Trophoblast cell (in vitro differentiated cells and primary cell): ENCODE data around the gene KRT14.

ENCODE experiments used
- DNase-seq, 2 donors: peaks; one replicate each; pipeline ENCODE4 v3.0.0-alpha.2; 2016
- H2AFZ ChIP-seq: 2 replicates; pipeline ENCODE4 v1.6.1; 2013; ENCODE audit warnings: low read length, moderate library complexity, mild to moderate bottlenecking; ENCODE audit not compliant: insufficient read depth, poor library complexity
- H2AK5ac ChIP-seq: 2 replicates; pipeline ENCODE4 v1.6.1; 2013; ENCODE audit warnings: mild to moderate bottlenecking, low read length
- H2BK120ac ChIP-seq: 2 replicates; pipeline ENCODE4 v1.6.1; 2013; ENCODE audit warnings: low read length, mild to moderate bottlenecking, moderate library complexity; ENCODE audit not compliant: insufficient read depth, poor library complexity
- H2BK12ac ChIP-seq: 2 replicates; pipeline ENCODE4 v1.6.1; 2013; ENCODE audit warnings: mild to moderate bottlenecking, low read length, moderate library complexity
- H2BK5ac ChIP-seq: 2 replicates; pipeline ENCODE4 v1.6.1; 2013; ENCODE audit warnings: low read length, low read depth, moderate library complexity, mild to moderate bottlenecking; ENCODE audit not compliant: poor library complexity
- H3K14ac ChIP-seq: 2 replicates; pipeline ENCODE4 v1.6.1; 2013; ENCODE audit warnings: mild to moderate bottlenecking, low read length
- H3K18ac ChIP-seq: 2 replicates; pipeline ENCODE4 v1.6.1; 2013; ENCODE audit warnings: mild to moderate bottlenecking, low read length
- H3K23ac ChIP-seq: 2 replicates; pipeline ENCODE4 v1.6.1; 2013; ENCODE audit warnings: low read length
- H3K27ac ChIP-seq: 2 replicates; pipeline ENCODE4 v1.5.1; 2013; ENCODE audit warnings: low read depth, mild to moderate bottlenecking, inconsistent platforms, low read length, moderate library complexity
- H3K27me3 ChIP-seq: 2 replicates; pipeline ENCODE4 v1.6.1; 2013; ENCODE audit warnings: inconsistent platforms, mild to moderate bottlenecking, low read length, moderate library complexity; ENCODE audit not compliant: insufficient read depth
- H3K36me3 ChIP-seq, 2 experiments: 1 replicate in 1 of 2; 2 replicates in 1 of 2; pipeline ENCODE4 v1.6.1; 2013; ENCODE audit warnings: low read length in 2 of 2, mild to moderate bottlenecking in 2 of 2, moderate library complexity in 1 of 2; ENCODE audit not compliant: insufficient read depth in 2 of 2, control insufficient read depth in 1 of 2
- H3K4ac ChIP-seq: 2 replicates; pipeline ENCODE4 v1.6.1; 2013; ENCODE audit warnings: low read depth, mild to moderate bottlenecking, low read length, moderate library complexity
- H3K4me1 ChIP-seq, 2 experiments: 1 replicate in 1 of 2; 2 replicates in 1 of 2; pipeline ENCODE4 v1.6.1; 2013; ENCODE audit warnings: low read length in 2 of 2, mild to moderate bottlenecking in 2 of 2, moderate library complexity in 1 of 2; ENCODE audit not compliant: insufficient read depth in 2 of 2, control insufficient read depth in 1 of 2
- H3K4me2 ChIP-seq: 2 replicates; pipeline ENCODE4 v1.6.1; 2013; ENCODE audit warnings: inconsistent platforms, mild to moderate bottlenecking, low read length, moderate library complexity
- H3K4me3 ChIP-seq: 2 replicates; pipeline ENCODE4 v1.5.1; 2013; ENCODE audit warnings: mild to moderate bottlenecking, low read depth, low read length, inconsistent platforms
- H3K79me1 ChIP-seq: one replicate; pipeline ENCODE4 v1.6.1; 2013; ENCODE audit warnings: low read length
- H3K79me2 ChIP-seq: 2 replicates; pipeline ENCODE4 v1.6.1; 2013; ENCODE audit warnings: low read length, mild to moderate bottlenecking; ENCODE audit not compliant: control insufficient read depth, insufficient read depth, poor library complexity
- H3K9ac ChIP-seq: 2 replicates; pipeline ENCODE4 v1.6.1; 2013; ENCODE audit warnings: mild to moderate bottlenecking, low read length
- H3K9me3 ChIP-seq: 2 replicates; pipeline ENCODE4 v1.6.1; 2013; ENCODE audit warnings: low read depth, mild to moderate bottlenecking, control low read depth, inconsistent platforms, low read length; ENCODE audit not compliant: insufficient read depth
- H4K12ac ChIP-seq: 2 replicates; pipeline ENCODE4 v1.6.1; 2013; ENCODE audit warnings: low read depth, mild to moderate bottlenecking, low read length, moderate library complexity
- H4K8ac ChIP-seq: 2 replicates; pipeline ENCODE4 v1.6.1; 2013; ENCODE audit warnings: low read depth, mild to moderate bottlenecking, low read length, moderate library complexity
- H4K91ac ChIP-seq: one replicate; pipeline ENCODE4 v1.6.1; 2013; ENCODE audit warnings: low read depth, mild to moderate bottlenecking, low read length, moderate library complexity
- WGBS: extraction: QIAGEN DNeasy Blood & Tissue Kit; methylation state at CpG from one replicate; pipeline ENCODE4 v1.1.7; 2013; ENCODE audit warnings: missing lambda C conversion rate; ENCODE audit not compliant: insufficient read length, insufficient coverage; ENCODE audit errors: extremely low coverage; 5-methylcytosine and 5-hydroxymethylcytosine counted together

The KRT14 gene

GRCh38 chr17:41537614-41537954 lies 49.1 kb downstream of the KRT14 start:
- no peak overlapping the region for H3K4ac ChIP-seq
- H2AK5ac ChIP-seq = peak overlapping the region; percentile 28
- no peak overlapping the region for H3K9ac ChIP-seq
- H3K18ac ChIP-seq = peak overlapping the region; percentile 77
- peak overlapping the region; percentile 77 for H2BK5ac ChIP-seq
- no peak overlapping the region for H3K4me3 ChIP-seq
- H2AFZ ChIP-seq = no peak overlapping the region
- no peak overlapping the region for H3K4me2 ChIP-seq
- H3K27me3 ChIP-seq = no peaks in the 10 kb centered on the region
- H3K36me3 ChIP-seq = no peaks in the 10 kb centered on the region
- DNase-seq = no peak
- H4K8ac ChIP-seq = peak overlapping the region; percentile 49
- no peaks in the 10 kb centered on the region for H3K9me3 ChIP-seq
- H2BK120ac ChIP-seq = peak overlapping the region; percentile 94
- H3K14ac ChIP-seq = peak overlapping the region; percentile 84
- whole genome bisulfite sequencing = no CpG with 5 or more reads among the region's 7 CpGs
- peak overlapping the region; percentile 84 for H3K27ac ChIP-seq
- H4K12ac ChIP-seq = no peak overlapping the region
- peaks cover 5% of the 10 kb centered on the region for H3K79me2 ChIP-seq
- H3K4me1 ChIP-seq = peaks cover 45 to 56% of the 10 kb centered on the region in 2 experiments
- no peak overlapping the region for H3K23ac ChIP-seq
- peak overlapping the region; percentile 96 for H4K91ac ChIP-seq
- H3K79me1 ChIP-seq = peaks cover 27% of the 10 kb centered on the region
- peak overlapping the region; percentile 88 for H2BK12ac ChIP-seq

- H4K8ac ChIP-seq = peak overlapping the region; percentile 57
- H3K9me3 ChIP-seq = no peaks in the 10 kb centered on the region
- H3K4me2 ChIP-seq = no peak overlapping the region
- no peak overlapping the region for H3K4me3 ChIP-seq
- peak overlapping the region; percentile 89 for H3K4ac ChIP-seq
- no peak for DNase-seq
- no peak overlapping the region for H3K23ac ChIP-seq
- peak overlapping the region; percentile 14 for H4K12ac ChIP-seq
- peak overlapping the region; percentile 64 for H2AFZ ChIP-seq
- no peak overlapping the region for H3K9ac ChIP-seq
- H2BK12ac ChIP-seq = peak overlapping the region; percentile 97
- WGBS = no CpG with 5 or more reads among the region's 7 CpGs
- no peaks in the 10 kb centered on the region for H3K27me3 ChIP-seq
- peak overlapping the region; percentile 92 for H3K18ac ChIP-seq
- peak overlapping the region; percentile 97 for H2AK5ac ChIP-seq
- peaks cover 27% of the 10 kb centered on the region for H3K79me1 ChIP-seq
- H4K91ac ChIP-seq = peak overlapping the region; percentile 96
- H3K79me2 ChIP-seq = peaks cover 5% of the 10 kb centered on the region
- peak overlapping the region; percentile 84 for H3K27ac ChIP-seq
- peak overlapping the region; percentile 84 for H3K14ac ChIP-seq
- peak overlapping the region; percentile 87 for H2BK5ac ChIP-seq
- peaks cover 45 to 58% of the 10 kb centered on the region in 2 experiments for H3K4me1 ChIP-seq
- H2BK120ac ChIP-seq = peak overlapping the region; percentile 97
- no peaks in the 10 kb centered on the region for H3K36me3 ChIP-seq
Measured at GRCh38 chr17:41536741-41537613, 49.7 kb downstream of the KRT14 start.

DNA sequence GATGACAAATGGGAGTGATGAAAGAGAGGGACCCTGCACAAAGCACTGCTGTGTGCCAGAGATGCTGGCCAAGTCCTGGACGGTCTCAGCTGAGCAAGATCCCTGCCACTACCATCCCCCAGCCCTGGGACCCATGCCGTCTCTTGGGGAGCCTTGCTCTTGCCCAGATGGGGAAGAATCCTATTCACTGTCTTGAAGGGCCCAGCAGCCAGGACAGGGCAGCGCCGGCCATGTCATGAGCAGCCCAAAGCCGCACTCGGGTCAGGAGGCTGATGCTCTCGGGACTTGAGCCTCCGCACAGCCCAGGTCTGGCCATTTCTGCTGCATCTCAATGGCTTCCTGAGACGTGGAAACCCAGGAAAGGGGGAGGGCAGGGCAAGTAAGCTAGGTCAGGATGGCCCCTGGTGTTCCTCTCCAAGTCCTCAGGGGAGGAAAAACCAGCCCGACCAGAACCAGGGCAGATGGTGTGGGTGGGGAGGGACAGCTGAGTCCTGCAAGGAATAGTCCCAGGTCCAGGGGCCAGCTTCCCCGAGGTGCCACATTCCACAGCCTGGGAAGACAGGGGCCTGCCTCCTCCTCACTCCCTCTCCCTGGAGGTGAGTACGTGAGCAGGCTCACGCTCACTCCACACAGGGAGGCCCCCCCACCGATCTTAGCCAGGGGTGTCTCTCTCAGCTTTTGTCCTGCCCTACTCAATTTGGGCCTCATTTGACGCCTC lies 50.8 kb downstream of the KRT14 start:
- no peak overlapping the region for H3K9ac ChIP-seq

DNA sequence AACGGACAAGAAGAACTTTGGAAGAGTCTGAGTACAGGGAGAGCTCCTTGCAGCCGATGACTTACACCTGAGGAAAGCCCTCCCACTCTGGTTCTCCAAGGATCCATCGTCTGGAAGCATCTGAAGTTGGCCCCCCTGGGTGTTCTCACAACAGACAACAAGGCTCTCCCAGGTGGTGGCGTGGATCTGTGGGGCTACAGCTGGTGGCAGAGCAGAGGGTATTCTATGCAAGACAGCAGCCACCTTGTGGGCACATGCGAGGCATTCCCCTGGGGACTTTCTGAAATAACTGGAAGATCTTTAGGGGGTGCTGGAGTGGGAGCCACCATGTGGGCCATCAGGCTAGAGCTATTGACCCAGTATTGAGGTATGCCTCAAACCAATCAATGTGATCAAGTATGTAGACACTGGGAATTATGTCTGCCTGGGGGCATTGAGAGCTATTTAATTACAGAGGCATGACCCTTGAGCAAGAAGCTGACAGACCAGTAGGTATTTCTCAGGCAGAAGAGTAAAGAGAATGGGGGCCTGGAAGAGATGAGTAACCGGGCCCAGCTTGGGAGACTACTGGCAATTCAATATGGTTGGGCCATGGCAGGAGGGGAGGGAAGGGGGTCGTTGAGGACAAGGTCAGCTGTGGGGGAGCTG lies 51.7 kb downstream of the KRT14 start:
- H3K27me3 ChIP-seq = no peaks in the 10 kb centered on the region
- no peak overlapping the region for H3K18ac ChIP-seq
- H3K14ac ChIP-seq = peak overlapping the region; percentile 62
- H2AK5ac ChIP-seq = no peak overlapping the region
- no peak overlapping the region for H3K4ac ChIP-seq
- peak overlapping the region; percentile 94 for H4K91ac ChIP-seq
- no peak overlapping the region for H3K4me2 ChIP-seq
- H4K12ac ChIP-seq = no peak overlapping the region
- WGBS = no CpG with 5 or more reads among the region's 7 CpGs
- H3K9ac ChIP-seq = no peak overlapping the region
- H3K79me1 ChIP-seq = peaks cover 32% of the 10 kb centered on the region
- H2BK5ac ChIP-seq = peak overlapping the region; percentile 83
- peak overlapping the region; percentile 15 for H4K8ac ChIP-seq
- H3K27ac ChIP-seq = peak overlapping the region; percentile 94
- peak overlapping the region; percentile 90 for H2BK120ac ChIP-seq
- peak overlapping the region; percentile 23 for H2BK12ac ChIP-seq
- DNase-seq = peak; percentile 59 to 70
- no peak overlapping the region for H2AFZ ChIP-seq
- H3K4me3 ChIP-seq = no peak overlapping the region
- peaks cover 5% of the 10 kb centered on the region for H3K79me2 ChIP-seq
- no peaks in the 10 kb centered on the region for H3K36me3 ChIP-seq
- H3K9me3 ChIP-seq = no peaks in the 10 kb centered on the region
- H3K4me1 ChIP-seq = peaks cover 56 to 63% of the 10 kb centered on the region in 2 experiments
- no peak overlapping the region for H3K23ac ChIP-seq

More for the DNA sequence above, 50.8 kb downstream of the KRT14 start:
- Histone ChIP-seq H3K4me3 (no peak overlapping the region), H2BK12ac (peak overlapping the region; percentile 97), H3K23ac (no peak overlapping the region), H3K4me1 (peaks cover 48 to 61% of the 10 kb centered on the region in 2 experiments), H3K18ac (peak overlapping the region; percentile 92), H4K12ac (no peak overlapping the region), H2BK120ac (peak overlapping the region; percentile 97), H3K79me2 (peaks cover 5% of the 10 kb centered on the region), H3K36me3 (no peaks in the 10 kb centered on the region), H3K9me3 (no peaks in the 10 kb centered on the region), H3K14ac (peak overlapping the region; percentile 75), H3K27ac (peak overlapping the region; percentile 94), H4K8ac (peak overlapping the region; percentile 57), H3K79me1 (peaks cover 27% of the 10 kb centered on the region), H2AFZ (peak overlapping the region; percentile 21), H3K27me3 (no peaks in the 10 kb centered on the region), H2AK5ac (peak overlapping the region; percentile 97), H3K4me2 (peak overlapping the region; percentile 44), H3K4ac (peak overlapping the region; percentile 89), H4K91ac (peak overlapping the region; percentile 96), H2BK5ac (peak overlapping the region; percentile 87)
- no CpG with 5 or more reads among the region's 15 CpGs for WGBS
- peak; percentile 98 for DNase-seq
